Astrocyte of the cerebellum (primary cell): ENCODE measurements around the gene DNAAF9.
"Not testable (repeated sequence)": the region's sequence is repeated elsewhere in the genome, so short reads cannot be mapped to it uniquely, and the experiment has no call there.

Source experiments
- DNase-seq: peaks from one replicate; pipeline ENCODE4 v3.0.0-alpha.2; 2011; ENCODE audit warnings: low read depth
- H3K4me3 ChIP-seq: 2 replicates; pipeline ENCODE4 v1.5.1; 2011; ENCODE audit warnings: mild to moderate bottlenecking, low read depth, low read length, moderate library complexity
- in situ Hi-C: cut with HindIII; loops from 2 replicates; pipeline ENCODE4 v1.10.0; 2017; ENCODE audit warnings: low sequenced_read_pairs
- TF ChIP-seq, protein P1 (sequence below): IDR thresholded peaks from 2 replicates; pipeline ENCODE4 v1.5.1; 2012; ENCODE audit warnings: low read length, low read depth, moderate library complexity, mild to moderate bottlenecking; ENCODE audit errors: missing control alignments

The DNAAF9 gene

DNA sequence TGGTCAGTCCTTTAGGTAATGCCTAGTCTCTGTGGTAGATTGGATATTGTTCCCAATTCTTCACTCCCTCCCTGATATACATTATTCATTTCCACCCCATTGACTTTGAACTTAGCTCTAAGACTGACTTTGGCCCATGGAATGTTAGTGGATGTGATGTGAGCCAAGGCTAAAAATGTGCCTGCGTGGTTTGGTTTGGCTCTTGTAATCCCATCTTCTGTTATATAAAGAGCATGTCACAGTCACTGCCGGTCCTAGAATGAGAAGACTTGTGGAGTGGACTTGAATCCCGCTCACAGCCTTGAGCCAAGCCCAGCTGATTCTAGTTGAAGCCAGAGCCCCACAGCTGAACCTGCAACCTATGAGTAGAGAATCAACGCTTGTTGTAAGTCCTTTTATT lies 23.6 kb upstream of the DNAAF9 start:
- DNase-seq: peak; percentile 77
- in situ Hi-C loops: no loop called here
- H3K4me3 ChIP-seq: no peak overlapping the region
- TF ChIP-seq, protein P1, sequence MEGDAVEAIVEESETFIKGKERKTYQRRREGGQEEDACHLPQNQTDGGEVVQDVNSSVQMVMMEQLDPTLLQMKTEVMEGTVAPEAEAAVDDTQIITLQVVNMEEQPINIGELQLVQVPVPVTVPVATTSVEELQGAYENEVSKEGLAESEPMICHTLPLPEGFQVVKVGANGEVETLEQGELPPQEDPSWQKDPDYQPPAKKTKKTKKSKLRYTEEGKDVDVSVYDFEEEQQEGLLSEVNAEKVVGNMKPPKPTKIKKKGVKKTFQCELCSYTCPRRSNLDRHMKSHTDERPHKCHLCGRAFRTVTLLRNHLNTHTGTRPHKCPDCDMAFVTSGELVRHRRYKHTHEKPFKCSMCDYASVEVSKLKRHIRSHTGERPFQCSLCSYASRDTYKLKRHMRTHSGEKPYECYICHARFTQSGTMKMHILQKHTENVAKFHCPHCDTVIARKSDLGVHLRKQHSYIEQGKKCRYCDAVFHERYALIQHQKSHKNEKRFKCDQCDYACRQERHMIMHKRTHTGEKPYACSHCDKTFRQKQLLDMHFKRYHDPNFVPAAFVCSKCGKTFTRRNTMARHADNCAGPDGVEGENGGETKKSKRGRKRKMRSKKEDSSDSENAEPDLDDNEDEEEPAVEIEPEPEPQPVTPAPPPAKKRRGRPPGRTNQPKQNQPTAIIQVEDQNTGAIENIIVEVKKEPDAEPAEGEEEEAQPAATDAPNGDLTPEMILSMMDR: no peak

DNA sequence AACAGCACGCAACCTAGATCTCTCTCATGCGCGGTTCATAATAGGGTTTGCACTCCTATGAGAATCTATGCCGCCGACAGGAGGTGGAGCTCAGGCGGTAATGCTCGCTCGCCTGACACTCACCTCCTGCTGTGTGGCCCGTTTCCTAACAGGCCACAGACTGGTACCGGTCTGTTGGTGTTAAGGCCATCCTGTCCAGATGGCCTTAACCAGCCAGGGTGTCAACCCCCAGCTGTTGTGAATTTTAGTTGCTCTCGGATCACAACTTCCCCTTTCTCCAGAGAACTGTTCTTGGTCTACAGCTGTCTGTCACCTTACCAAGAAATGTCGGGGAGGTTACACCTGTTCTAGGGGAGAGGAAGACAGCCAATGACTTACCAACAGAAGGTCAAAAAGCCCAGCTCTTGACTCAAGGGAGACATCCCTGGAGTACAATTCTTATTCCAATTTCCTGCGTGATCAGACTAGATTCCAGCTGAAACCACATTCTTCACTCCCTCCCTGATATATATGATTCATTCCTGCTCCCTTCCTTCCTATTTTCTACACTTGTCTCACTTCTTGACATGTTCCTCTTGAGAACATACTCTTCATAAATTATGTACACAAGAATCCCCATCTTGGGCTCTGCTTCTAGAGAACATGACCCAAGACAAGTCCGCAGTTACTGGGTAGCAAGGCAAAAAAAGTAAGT lies 23.1 kb upstream of the DNAAF9 start:
- no peak for DNase-seq
- TF ChIP-seq, protein P1: no peak
- in situ Hi-C loops: no loop called here
- no peak overlapping the region for H3K4me3 ChIP-seq

DNA sequence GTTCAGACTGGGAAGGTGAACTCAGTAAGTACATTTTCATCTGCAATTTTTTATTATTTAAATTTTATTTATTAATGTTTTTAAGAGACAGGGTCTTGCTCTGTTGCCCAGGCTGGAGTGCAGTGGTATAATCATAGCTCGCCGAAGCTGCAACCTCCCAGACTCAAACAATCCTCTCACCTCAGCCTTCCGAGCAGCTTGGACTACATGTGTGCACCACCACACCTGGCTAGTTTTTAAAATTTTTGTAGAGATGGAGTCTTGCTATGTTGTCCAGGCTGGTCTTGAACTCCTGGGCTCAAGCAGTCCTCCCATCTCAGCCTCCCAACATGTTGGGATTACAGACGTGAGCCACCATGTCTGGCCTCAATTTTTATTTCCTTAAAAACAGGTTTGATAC lies 19.3 kb upstream of the DNAAF9 start:
- DNase-seq, in situ Hi-C loops, H3K4me3 ChIP-seq: not testable (repeated sequence)

DNA sequence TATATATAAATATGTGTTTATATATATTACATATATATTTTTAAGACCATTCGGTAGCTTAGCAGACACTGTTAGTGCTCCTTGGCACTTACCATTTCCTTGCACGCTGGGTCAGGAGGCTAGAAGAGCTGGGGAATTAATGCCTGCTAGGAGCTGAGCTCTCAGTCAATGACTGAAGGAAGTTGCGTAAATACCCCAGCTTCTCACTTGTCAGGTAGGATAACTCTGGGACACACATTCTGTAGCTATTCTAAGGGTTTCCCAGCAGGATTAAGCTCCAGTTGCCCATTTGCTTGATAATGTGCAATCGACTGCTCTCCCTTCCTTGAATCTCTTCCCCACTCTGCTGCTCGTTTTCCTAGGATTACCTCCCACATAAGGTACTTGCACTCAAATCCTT lies 15.7 kb upstream of the DNAAF9 start:
- in situ Hi-C loops: no loop called here
- no peak overlapping the region for H3K4me3 ChIP-seq
- DNase-seq: no peak
- TF ChIP-seq, protein P1: no peak

DNA sequence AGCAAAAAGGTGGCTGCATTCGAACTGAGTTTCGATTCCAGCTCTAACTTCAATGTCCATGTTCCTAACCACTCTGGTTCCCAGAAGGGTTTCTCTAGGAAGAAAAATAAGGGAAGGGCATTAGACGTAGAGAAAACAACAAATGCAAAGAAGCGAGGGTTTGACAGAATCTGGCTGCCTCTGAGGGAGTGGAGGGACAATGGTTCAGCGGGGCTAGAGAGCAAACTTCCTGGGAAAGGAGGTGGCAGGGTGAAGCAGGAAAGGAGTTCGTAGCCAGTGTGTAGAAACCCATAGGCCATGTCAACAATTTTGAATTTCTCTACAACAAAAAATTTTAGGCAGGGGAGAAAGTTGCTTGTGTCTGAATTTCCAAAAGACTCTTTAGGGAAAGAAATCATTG lies 14.5 kb upstream of the DNAAF9 start:
- no peak for DNase-seq
- in situ Hi-C loops: no loop called here
- TF ChIP-seq, protein P1: no peak
- H3K4me3 ChIP-seq: no peak overlapping the region

DNA sequence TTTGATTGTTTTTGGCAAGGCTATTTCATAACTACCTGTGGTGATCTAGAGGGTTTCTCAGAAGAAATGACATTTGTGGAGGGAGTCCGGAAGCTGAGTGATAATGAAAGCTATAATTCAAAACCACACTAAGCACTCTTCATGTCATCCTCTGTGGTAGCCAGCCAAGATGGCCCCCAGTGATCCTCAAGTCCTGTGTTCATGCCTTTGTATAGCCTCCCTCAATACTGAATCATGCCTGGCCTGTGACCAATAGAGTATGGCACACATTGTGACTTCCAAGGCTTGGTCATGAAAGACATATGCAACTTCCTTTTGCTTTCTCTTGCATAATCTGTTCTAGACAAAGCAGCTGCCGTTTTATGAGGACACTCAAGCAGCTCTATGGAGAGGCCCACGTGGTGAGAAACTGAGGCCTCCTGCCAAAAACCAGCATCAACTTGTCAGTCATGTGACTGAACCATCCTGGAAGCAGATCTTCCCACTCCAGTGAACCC lies 12.8 kb upstream of the DNAAF9 start:
- H3K4me3 ChIP-seq: no peak overlapping the region
- TF ChIP-seq, protein P1: no peak
- no peak for DNase-seq
- in situ Hi-C loops: no loop called here

DNA sequence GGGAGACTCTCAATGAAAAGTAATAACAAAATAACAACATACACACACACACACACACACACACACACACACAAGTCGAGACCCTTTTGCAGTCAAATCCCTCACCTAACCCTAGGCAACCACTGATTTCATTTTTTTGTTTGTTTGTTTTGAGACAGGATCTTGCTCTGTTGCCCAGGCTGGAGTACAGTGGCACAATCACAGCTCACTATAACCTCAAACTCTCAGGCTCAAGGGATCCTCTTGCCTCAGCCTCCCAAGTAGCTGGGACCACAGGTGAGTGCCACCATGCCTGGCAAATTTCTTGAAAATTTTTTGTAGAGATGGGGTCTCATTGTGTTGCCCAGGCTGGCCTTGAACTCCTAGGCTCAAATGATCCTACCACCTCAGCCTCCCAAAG lies 10.7 kb upstream of the DNAAF9 start:
- DNase-seq, H3K4me3 ChIP-seq, in situ Hi-C loops: not testable (repeated sequence)
